ELF-1 (cell line): ENCODE results near the gene LIN7C.
A peak's percentile ranks its signal among the peaks of the same experiment; 100 is the strongest.
"Not testable (repeated sequence)": the region's sequence is repeated elsewhere in the genome, so short reads cannot be mapped to it uniquely, and the experiment has no call there.

Experiments
- DNase-seq: peaks from one replicate; pipeline ENCODE4 v3.0.0-alpha.2; 2016; ENCODE audit warnings: low read depth, low spot score

LIN7C gene, protein sequence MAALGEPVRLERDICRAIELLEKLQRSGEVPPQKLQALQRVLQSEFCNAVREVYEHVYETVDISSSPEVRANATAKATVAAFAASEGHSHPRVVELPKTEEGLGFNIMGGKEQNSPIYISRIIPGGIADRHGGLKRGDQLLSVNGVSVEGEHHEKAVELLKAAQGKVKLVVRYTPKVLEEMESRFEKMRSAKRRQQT

DNA sequence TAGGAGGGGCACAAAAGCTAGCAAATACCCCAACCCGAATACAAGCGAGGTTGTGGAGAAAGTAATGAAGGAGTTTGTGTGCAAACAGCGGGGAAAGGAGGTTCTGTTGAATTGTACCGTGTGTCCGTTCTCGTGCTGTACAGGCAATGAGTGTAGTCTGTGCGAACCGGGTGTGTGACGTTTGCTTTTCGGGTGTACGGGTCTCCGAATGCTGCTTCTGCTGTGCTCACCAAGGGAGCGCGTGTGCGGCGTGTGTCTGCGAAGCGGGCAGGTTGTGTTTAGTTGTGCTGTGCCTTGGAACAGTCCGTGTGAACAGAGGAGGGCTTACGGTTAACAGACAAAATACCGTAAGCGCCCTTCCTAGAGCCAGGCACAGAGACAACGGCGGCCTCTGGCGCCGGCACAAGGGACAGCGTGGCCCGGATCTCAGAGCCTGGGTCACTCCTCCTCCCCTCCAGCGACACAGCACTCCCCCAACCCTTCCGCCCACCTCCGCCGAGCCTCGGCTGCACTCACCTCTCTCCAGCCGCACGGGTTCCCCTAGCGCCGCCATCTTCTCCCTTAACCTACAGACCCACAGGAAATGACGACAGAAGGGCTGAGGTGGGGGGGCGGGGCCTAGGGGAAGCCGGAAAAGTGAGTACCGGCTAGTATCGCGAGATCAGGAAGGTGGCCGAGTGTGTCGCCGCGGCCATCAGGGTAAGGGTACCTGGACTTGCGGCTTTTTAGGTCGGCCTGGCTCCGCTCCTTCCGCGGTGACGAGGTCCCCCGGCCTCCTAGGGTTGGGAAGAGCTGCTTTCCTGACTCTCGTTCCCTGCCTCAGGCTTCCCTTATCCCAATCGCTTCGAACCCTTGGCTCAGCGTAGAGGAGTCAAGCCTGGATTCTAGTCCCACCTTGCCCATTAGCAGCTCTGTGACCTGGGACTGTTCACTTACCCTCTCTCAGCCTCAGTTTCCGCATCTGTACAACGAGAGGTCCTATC is at the start of gene LIN7C:
Gene LIN7C, minus strand, starts transcription at position 570 of the 983 bp plus-strand sequence. Its CDS starts 17 bp downstream, at position 553.
- DNase-seq = peak; percentile 98

DNA sequence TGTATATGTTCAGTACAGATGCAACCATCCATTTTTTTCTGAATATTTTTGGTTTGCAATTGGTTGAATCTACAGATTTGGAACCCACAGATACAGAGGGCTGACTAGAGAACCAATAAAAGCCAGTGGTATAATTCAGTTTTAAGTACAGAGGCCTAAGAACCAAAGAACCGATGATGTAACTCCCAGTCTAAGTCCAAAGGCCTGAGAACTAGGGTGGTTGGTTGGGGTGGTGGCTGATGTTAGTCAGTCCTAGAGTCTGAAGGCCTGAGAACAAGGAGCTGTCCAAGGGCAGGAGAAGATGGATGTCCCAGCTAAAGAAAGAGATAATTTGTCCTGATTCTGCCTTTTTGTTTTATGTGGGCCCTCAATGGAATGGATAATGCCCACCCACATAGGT is 48.7 kb upstream of the LIN7C start:
- DNase-seq = no peak

DNA sequence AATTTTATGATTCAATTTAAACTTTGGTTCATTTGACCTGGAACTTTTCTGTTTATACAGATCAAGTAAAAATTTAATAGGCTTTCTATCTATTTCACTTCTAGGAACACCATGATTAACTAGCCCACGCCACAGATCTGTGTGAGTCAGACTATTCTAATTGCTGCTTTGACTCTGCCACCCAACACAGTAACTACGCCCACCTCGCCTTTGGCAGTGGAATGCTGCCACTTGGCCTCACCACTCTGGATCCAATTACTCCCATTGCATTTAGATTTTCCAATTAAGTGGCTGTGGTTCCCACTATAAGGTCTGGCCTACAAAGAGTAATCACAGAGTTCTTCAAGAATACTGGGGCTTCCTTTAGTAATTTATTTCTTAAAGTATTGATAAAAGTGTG is 46.6 kb upstream of the LIN7C start:
- DNase-seq = no peak

DNA sequence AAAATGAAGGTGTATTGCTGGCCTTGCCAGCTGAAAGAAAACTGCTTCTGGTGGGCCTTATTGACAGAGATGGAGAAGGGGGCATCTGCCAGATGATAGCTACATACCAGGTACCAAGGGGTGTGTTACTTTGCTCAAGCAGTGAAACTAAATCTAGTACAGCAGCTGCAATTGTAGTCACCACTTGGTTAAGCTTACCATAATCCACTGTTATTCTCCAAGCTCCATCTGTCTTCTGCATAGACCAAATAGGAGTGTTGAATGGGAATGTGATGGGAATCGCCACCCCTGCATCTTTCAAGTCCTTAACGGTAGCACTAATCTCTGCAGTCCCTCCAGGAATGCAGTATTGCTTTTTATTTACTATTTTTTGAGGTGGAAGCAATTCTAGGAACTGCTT is 45.8 kb upstream of the LIN7C start:
- DNase-seq = no peak

DNA sequence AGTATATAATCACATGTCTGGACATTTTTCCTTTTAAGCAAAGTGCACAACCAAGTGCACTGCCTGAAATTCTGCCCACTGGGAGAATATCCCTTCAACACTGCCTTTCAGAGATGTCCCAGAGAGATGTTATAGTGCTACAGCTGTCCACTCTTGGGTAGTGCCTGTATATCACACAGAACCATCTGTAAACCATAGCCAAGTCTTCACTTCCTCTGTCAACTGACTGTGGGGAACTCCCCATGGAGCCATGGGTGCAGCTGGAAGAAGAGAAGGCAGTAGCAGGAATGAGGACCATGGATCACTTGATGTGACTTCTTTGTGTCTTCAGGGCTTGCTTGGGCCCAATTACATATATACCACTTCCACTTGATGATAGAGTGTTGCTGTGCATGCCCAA is 44.6 kb upstream of the LIN7C start:
- no peak for DNase-seq

DNA sequence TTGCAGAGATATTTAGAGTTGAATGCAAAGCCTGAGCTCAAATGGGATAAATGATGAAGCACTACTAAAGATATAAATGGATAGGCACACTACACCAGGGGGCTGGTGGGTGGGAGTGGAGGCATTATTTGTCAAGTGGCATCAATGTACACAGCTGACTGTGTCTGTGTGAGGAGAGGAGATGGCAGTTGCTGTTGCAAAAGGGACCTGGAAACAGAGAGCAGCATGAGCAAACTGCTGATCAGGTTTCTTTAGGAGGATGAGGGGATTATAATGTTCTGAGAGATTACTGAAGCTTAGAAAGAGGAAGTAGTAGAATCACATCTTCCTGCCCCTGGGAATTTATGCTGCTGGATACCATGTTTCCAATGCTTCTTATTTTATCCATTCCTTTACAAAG is 39.4 kb upstream of the LIN7C start:
- no peak for DNase-seq

DNA sequence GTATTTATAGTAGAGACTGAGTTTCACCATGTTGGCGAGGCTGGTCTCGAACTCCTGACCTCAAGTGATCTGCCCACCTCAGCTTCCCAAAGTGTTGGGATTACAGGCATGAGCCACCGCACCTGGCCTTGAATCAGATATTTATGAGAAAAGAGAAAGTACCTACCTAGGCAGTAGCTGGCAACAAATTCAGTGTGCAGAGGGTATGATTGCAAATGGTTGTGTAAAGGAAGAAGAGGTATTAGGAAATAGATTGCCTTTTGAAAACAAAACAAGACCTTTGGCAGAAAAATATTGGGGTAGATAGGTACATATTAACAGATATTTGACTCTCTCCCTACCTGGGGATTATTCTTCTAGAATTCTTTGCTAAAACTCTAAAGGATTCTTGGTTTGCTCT is 38.5 kb upstream of the LIN7C start:
- DNase-seq = no peak

DNA sequence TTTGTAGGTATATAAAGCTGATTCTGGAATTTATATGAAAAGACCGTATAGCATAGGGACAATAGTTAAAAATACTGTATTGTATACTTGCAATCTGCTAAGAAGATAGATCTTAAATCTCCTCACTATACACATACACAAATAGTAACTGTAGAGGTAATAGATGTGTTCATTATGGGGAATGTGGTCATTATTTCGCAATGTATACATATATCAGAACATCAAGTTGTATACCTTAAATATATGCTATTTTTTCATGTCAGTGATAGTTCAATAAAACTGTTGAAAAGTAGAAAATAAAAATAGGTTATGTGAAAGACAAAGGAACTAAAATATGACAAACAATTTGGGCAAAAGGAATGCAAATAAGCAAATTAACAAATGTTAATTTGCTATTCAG is 35.2 kb upstream of the LIN7C start:
- DNase-seq = no peak

DNA sequence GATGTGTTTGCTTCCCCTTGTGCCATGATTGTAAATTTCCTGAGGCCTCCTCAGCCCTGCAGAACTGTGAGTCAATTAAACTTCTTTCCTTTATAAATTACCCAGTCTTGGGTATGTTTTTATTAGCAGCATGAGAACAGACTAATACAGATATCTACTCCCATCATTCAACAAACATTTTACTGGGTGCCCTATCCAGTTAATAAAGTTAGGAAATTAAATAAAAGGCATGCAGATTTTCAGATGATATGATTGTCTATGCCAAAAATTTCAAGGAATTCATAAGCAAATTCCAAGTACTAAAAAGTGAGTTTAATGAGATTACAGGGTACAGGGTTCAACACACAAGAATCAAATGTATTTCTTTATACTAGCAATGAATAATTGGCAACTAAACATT is 33.5 kb upstream of the LIN7C start:
- no peak for DNase-seq

DNA sequence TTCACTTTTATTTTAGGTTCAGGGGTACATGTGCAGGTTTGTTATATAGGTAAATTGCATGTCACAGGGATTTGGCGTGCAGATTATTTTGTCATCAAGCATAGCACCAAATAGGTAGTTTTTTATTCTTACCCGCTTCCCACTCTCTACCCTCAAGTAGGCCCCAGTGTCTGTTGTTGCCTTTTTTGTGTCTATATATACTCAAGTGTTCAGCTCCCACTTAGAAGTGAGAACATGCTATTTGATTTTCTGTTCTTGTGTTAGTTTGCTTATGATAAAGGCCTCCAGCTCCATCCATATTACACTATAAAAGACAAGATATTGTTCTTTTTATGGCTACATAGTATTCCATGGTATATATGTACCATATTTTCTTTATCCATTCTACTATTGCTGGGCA is 28.5 kb upstream of the LIN7C start:
- no peak for DNase-seq

DNA sequence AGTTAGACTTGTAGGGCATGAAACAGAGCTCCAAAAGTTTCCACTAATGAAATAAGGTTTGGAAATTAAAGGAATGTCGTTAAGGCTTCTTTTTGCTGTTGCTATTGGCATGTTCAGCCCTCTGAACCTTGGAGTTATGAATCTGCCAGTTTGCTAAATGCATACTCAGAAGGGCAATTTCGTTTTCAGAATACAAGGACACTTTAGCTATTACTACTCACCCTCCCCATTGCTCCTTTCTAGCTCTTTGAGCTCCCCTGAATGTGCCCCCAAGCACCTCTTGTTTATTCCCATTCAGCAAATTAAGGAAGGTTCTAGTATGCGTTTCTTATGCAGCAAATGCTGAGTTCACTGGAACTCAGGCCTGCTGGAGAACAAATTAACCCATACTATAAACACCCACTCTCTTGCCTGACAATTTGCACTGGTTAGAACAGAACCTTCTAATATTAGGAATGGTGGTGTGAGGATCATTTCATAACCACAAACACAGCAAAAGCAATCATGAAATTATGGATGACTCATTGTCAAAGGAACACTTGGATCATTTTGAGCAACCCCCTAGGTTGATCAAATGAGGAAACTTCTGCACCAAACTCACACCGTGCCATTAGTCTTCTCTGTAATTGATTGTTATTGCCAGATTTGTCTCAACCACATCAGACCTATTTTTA is 26.2 kb upstream of the LIN7C start:
- DNase-seq = no peak

DNA sequence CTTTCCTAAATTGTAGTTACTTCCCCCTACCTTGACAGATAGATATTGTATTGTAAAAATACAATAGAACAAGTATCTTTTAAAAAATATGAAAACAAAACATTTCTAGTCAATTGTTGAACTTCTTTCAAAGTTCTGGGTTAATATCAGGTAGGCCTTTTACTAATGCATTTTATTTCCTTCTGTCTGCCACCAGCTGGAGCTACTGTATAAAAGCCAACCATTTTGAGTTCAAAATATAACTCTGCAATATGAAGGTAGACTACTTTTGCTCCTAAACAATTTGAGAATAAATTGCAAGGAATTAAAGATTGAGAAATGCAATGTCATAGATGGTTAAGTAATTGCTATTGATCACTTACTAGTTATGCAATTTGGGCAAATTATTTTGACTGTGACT is 22.1 kb upstream of the LIN7C start:
- no peak for DNase-seq

DNA sequence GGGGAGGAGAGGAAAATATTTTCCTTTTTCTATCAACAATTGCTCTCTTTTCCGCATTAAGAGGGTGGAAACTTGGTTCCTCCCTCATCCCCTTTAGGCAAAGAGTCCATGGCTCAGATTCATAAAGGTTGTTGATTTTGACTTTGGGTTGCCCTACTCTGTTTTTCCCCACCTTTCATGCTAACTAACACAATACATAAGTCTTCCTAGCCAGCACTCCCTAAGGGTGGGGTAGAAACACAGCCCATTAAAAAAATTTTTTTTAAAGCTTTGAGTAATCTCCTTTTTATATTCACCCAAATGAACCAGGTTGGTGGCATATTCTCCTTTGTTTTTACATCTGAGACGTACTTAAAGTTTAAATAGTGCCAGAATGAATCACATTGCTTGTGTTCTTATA is 20.0 kb upstream of the LIN7C start:
- DNase-seq = no peak

DNA sequence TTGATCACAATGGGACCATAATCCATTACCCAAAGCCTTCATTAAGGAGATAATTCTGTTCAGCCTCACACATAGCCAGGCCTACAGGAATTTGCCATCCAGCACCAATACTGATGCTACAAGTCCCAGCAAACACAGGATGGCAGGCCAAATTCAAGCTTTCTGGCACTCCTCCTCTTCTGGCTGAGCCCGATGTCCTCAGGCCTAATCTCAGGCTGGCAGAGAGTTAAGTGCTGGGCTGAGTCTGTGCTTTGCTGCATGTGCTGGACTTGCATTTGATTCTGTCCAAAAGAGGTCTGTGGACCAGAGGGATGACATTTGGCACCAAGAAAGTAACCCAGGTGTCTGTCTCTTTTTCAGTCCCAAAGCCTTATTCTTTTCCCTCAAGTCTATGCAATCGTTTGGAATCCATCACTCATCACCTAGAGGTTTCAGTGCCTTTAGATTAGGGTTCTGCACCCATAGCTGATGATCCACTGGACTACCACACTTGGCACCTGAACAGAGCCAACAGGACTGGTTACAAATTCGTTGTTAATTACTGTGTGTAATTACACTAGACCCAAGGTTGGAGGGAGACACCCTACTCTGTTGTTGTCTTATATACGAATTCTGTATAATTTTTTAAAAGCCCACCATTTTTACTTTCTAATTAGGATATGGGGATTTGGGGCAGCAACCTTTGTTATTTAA is 19.4 kb upstream of the LIN7C start:
- DNase-seq = no peak

DNA sequence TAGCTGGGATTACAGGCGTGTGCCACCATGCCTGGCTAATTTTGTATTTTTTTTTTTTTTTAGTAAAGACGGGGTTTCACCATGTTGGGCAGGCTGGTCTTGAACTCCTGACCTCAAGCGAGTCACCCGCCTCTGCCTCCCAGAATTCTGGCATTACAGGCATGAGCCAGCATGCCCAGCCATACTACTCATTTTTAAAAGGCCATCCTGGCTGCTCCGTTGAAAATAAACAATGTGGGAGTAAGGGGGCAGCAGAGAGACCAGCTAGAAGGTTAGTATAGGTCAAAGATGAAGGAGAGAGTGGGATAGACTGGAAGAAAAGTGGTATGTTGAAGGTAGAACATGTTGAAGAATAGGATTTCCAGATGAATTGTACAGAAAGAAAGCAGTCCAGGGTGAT is 17.6 kb upstream of the LIN7C start:
- DNase-seq = peak; percentile 52

DNA sequence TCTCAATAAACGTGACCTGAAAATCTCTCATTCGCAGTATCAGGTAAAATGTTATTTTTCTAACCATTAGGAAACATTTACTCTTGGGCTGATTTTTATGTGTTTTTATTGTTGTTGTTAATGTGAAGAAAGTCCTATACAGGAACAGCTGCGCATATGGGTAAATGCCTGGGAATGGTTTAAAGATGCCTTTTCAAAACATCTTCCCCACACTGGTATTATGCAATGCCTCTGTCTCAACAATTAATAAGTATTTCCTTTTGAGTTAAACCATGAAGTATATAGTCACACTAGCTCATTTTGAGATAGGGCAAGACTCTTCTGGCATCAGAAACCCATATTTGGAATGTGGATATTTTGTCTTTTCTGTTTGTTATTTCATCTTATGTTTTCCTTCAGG is 13.7 kb upstream of the LIN7C start:
- no peak for DNase-seq

DNA sequence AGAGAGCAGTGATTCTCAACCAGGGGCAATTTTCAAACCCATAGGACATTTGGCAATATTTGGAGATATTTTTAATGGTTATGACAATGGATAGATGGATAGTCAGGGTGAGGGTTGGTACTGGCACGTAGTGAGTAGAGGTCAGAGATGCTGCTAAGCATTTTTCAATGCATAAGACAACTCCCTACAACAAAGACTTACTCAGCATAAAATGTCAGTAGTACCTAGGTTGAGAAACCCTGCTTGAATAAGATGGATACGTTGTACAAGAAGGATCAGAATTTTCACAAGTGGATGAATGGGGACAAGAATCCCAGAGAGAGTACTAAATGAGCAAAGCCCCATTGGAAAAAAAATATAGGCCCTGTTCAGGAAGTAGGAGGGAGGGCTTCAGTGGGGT is 11.9 kb upstream of the LIN7C start:
- DNase-seq = no peak

DNA sequence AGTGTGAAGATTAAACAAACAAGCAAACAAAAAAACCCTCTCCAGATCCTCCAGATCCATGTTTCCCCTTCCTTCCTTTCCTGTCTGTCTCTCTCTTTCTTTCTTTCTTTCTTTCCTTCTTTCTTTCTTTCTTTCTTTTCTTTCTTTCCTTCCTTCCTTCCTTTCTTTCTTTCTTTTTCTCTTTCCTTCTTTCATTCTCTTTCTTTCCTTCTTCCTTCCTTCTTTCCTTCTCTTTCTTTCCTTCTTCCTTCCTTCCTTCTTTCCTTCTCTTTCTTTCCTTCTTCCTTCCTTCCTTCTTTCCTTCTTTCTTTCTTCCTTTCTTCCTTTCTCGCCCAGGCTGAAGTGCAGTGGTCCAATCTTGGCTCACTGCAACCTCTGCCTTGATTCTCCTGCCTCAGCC is 10.9 kb upstream of the LIN7C start:
- DNase-seq = not testable (repeated sequence)

DNA sequence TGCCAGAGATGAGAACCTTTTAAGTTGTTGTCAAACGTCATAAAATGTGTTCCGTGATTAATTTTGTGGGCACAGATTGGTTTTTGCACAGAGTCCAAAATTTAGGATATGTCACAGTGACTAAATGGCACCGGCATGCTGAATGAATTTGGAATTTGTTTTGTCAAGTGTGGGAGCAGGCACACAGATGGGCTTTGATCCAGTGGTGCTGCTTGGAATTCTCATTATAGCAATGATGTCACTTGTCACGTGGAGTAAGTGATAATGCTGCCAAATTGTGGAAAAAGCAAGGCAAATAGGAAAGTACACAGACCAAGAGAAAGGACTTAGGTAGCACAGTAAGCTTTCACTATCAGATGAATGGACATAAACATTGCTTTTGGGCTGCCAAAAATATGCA is 8.0 kb upstream of the LIN7C start:
- DNase-seq = no peak

DNA sequence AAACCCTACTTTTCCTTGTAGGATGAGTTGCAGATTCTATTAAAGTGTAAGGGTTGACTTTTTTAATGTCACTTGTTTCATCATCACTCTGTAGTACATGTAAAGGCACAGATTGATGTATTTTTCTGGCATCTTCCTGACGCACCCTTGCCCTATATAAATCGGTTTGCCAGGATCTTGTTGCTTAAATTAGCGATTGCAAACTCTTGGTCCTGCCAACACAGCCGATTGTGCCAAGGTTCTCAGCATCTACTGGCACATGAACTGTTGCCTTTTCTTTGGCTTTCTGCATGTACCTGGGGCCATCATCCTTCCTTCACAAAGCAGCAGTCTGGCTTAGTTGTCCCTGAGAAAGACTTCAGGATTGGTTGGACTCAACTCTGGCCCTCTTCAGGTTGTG is 7.5 kb upstream of the LIN7C start:
- no peak for DNase-seq

DNA sequence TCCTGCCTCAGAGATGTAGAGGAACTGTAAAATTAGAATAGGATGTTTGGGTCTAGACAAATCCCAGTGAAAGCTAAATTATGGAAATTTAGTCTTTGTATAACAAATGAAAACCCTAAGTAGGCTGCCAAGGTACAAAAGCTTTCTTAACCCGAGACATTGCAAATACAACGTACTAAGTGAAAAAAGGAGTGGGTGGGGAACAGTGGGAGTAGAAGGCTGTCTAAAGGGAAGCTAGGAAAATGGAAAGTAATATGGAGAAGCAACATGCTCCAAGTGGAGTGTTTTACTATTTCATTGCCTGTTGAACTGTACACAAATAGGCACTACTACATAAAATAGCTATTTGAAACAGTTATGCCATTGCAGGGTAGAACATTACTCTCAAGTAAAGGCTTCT is 6.8 kb upstream of the LIN7C start:
- DNase-seq = no peak

DNA sequence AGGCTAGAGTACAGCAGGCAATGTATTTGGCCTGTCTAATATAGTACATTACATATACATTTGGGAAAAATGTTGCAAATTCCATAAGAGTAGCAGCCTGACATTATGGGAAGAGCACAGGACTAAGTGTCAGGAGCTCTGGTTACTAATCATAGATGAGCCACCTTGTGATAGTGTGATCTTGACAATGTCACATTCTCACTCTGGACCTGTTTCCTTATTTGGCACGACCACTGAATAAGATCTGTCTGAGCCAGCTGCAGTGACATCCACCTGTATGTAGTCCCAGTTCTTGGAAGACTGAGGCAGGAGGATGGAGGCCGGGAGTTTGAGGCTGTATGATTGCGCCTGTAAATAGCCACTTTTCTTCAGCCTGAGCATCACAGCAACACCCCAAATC is 5.7 kb upstream of the LIN7C start:
- no peak for DNase-seq
